ENCODE data around the gene TAOK3.

GRCh38 chr12:118327391-118327790 is 45.3 kb downstream of the TAOK3 start:
- TF ChIP-seq POLR2AphosphoS5 (IDR thresholded peaks at IDR 0.05; ENCODE audit: borderline replicate concordance, low read depth, low read length) (no peak), EZH2 (IDR thresholded peaks at IDR 0.05) (no peak)
